HepG2 (cell line): Measurements from ENCODE around the gene U2AF1L4. TPM values are rescaled to one million over a fixed set of nuclear protein-coding genes. Genes with fewer than 3 reads are reported as not detected.

Experiments
- GPN1 ChIP-seq: sonication (generic); formaldehyde crosslinking; IDR thresholded peaks from 2 replicates; pipeline ENCODE4 v1.5.1; 2020; ENCODE audit warnings: missing genetic modification reagents, borderline replicate concordance
- HNRNPLL ChIP-seq: fragments of 200-400 bp; formaldehyde crosslinking; IDR thresholded peaks from 2 replicates; pipeline ENCODE4 v1.6.1; 2017; ENCODE audit warnings: mild to moderate bottlenecking, low read depth, low read length; ENCODE audit not compliant: poor library complexity, severe bottlenecking
- HOXD1 ChIP-seq: sonication (generic); formaldehyde crosslinking; IDR thresholded peaks from 2 replicates; pipeline ENCODE4 v1.5.0; 2020; ENCODE audit warnings: missing genetic modification reagents
- KDM5B ChIP-seq: sonication (generic); formaldehyde crosslinking; IDR thresholded peaks from 2 replicates; pipeline ENCODE4 v1.4.0; 2020; ENCODE audit warnings: missing genetic modification reagents, mild to moderate bottlenecking, borderline replicate concordance
- KLF9 ChIP-seq: IDR thresholded peaks from 2 replicates; pipeline ENCODE4 v1.6.1; 2016; ENCODE audit warnings: low read depth
- MYC ChIP-seq: sonication (generic); formaldehyde crosslinking; IDR thresholded peaks from 2 replicates; pipeline ENCODE4 v1.9.0; 2021; ENCODE audit warnings: missing genetic modification reagents, borderline replicate concordance
- NFE2L1 ChIP-seq: sonication (generic); formaldehyde crosslinking; IDR thresholded peaks from 2 replicates; pipeline ENCODE4 v1.4.0; 2020; ENCODE audit warnings: missing genetic modification reagents, mild to moderate bottlenecking, borderline replicate concordance
- NKX3-1 ChIP-seq: sonication (generic); formaldehyde crosslinking; IDR thresholded peaks from 2 replicates; pipeline ENCODE4 v1.5.0; 2020; ENCODE audit warnings: missing genetic modification reagents
- PAWR ChIP-seq: sonication (generic); formaldehyde crosslinking; IDR thresholded peaks from 2 replicates; pipeline ENCODE4 v1.4.0; 2020; ENCODE audit warnings: missing genetic modification reagents, mild to moderate bottlenecking, borderline replicate concordance
- SATB2 ChIP-seq: sonication (generic); formaldehyde crosslinking; IDR thresholded peaks from 2 replicates; pipeline ENCODE4 v1.5.0; 2020; ENCODE audit warnings: missing genetic modification reagents
- SMAD1 ChIP-seq: sonication (generic); formaldehyde crosslinking; IDR thresholded peaks from 2 replicates; pipeline ENCODE4 v1.4.0; 2020; ENCODE audit warnings: missing genetic modification reagents, low read depth, mild to moderate bottlenecking, borderline replicate concordance
- SRSF4 ChIP-seq: fragments of 200-400 bp; formaldehyde crosslinking; IDR thresholded peaks from one replicate; pipeline ENCODE4 v1.6.1; 2018; ENCODE audit warnings: mild to moderate bottlenecking, low read depth, low read length, moderate library complexity; ENCODE audit not compliant: poor library complexity, severe bottlenecking
- TEAD2 ChIP-seq: sonication (generic); formaldehyde crosslinking; IDR thresholded peaks from 2 replicates; pipeline ENCODE4 v1.9.0; 2021; ENCODE audit warnings: missing genetic modification reagents
- THYN1 ChIP-seq: sonication (generic); formaldehyde crosslinking; IDR thresholded peaks from 2 replicates; pipeline ENCODE4 v1.8.1; 2023; ENCODE audit warnings: low read depth, mild to moderate bottlenecking, moderate library complexity, missing genetic modification reagents, borderline replicate concordance
- ZMYM4 ChIP-seq: sonication (generic); formaldehyde crosslinking; IDR thresholded peaks from 2 replicates; pipeline ENCODE4 v1.8.1; 2023; ENCODE audit warnings: mild to moderate bottlenecking, missing genetic modification reagents
- ZNF460 ChIP-seq: sonication (generic); formaldehyde crosslinking; IDR thresholded peaks from 2 replicates; pipeline ENCODE4 v1.5.1; 2020; ENCODE audit warnings: missing genetic modification reagents, mild to moderate bottlenecking, borderline replicate concordance
- polyA plus RNA-seq, 8 experiments: library from polyadenylated mRNA; depleted of rRNA in 3 of 8; stranded (reverse) in 7 of 8; unstranded in 1 of 8; fragments of >200 nt; fragmentation: Illumina TruSeq in 4 of 8; extraction: Trizol in 4 of 8; gene quantifications; 2 replicates each; pipeline versions ENCODE4 v1.2.1 to v1.2.3, GENCODE V29; 2011 to 2016; ENCODE audit warnings: low read depth in 4 of 8, missing spikeins in 1 of 8, mixed read lengths in 1 of 8; ENCODE audit not compliant: insufficient read depth in 1 of 8
- total RNA-seq, 5 experiments: library from RNA; depleted of rRNA; stranded (reverse); fragments of >200 nt; fragmentation: Illumina TruSeq; extraction: Trizol; gene quantifications; 2 replicates each; pipeline ENCODE4 v1.2.3, GENCODE V29; 2016; ENCODE audit warnings: low read depth in 1 of 5
- TF ChIP-seq, protein P1 (sequence below): sonication (generic); formaldehyde crosslinking; IDR thresholded peaks from 2 replicates; pipeline ENCODE4 v1.5.0; 2020; ENCODE audit warnings: missing genetic modification reagents, mild to moderate bottlenecking, borderline replicate concordance
- TF ChIP-seq, protein P2 (sequence below): sonication (generic); formaldehyde crosslinking; conservative IDR thresholded peaks from 2 replicates; pipeline ENCODE4 v1.4.0; 2020; ENCODE audit warnings: mild to moderate bottlenecking, missing genetic modification reagents, moderate library complexity
- TF ChIP-seq, protein P3 (sequence below): fragments of 450-650 bp; IDR thresholded peaks from 2 replicates; pipeline ENCODE4 v1.6.1; 2016
- TF ChIP-seq, protein P4 (sequence below): sonication (generic); formaldehyde crosslinking; IDR thresholded peaks from 2 replicates; pipeline ENCODE4 v1.5.0; 2020; ENCODE audit warnings: missing genetic modification reagents

The U2AF1L4 gene
- total and polyA plus RNA-seq, 2 of the 13 experiments (the other 11 are each of a cell fraction or from before 2014, with no cell fraction given) = 7.9 to 15.4 TPM

DNA sequence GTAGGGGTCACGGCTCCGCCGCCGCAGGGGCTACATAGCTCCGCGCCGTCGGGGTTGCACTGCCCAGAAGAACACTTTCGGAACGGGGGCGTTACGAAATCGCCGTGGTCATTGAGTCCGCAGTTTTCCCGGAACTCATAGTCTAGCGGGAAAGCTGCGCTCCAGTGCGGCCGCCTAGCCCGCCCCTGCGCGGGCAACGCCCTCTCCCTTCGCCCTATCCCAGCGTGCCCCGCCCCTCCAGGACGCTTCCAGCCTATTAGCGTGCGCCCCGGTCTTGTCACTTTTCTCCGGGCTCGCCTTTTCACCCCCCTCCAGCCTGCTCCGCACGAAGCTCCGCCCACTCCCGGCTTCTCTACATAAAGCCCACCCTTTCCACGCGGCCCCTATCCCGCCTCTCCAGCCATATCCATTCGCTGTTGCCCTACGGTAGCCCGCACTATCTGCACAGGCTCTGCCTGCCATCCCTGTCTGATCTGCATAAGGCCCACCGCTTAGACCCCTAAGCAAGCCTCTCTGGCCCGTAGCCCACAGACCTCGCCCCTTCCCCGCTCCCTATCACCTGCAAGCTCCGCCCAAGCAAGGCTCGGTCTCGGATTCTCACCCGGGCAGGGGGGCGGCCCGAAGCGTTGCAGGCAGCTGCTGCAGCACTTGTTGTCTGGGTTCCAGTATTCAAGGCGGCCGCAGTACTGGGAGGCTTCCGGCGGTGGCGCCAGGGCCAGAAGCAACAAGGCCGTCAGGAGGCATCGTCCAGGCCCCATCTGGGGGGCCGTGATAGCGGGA, 4.6 kb downstream of the U2AF1L4 start (continued):
- TF ChIP-seq, protein P1, sequence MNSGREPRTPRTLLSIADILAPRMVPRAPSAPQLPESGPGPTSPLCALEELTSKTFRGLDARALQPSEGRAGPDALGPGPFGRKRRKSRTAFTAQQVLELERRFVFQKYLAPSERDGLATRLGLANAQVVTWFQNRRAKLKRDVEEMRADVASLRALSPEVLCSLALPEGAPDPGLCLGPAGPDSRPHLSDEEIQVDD (CRISPR knock-in tag) = no peak
- no peak for TF ChIP-seq PAWR (CRISPR knock-in tag)
- TF ChIP-seq KDM5B (CRISPR knock-in tag) = 0 out of 2 replicates have a peak, but pooled peaks have one; percentile 8
- no peak for TF ChIP-seq GPN1 (CRISPR knock-in tag)
- no peak for TF ChIP-seq KLF9 (CRISPR knock-in tag)
- TF ChIP-seq ZMYM4 (CRISPR knock-in tag) = peak; percentile 63
- TF ChIP-seq, protein P2, sequence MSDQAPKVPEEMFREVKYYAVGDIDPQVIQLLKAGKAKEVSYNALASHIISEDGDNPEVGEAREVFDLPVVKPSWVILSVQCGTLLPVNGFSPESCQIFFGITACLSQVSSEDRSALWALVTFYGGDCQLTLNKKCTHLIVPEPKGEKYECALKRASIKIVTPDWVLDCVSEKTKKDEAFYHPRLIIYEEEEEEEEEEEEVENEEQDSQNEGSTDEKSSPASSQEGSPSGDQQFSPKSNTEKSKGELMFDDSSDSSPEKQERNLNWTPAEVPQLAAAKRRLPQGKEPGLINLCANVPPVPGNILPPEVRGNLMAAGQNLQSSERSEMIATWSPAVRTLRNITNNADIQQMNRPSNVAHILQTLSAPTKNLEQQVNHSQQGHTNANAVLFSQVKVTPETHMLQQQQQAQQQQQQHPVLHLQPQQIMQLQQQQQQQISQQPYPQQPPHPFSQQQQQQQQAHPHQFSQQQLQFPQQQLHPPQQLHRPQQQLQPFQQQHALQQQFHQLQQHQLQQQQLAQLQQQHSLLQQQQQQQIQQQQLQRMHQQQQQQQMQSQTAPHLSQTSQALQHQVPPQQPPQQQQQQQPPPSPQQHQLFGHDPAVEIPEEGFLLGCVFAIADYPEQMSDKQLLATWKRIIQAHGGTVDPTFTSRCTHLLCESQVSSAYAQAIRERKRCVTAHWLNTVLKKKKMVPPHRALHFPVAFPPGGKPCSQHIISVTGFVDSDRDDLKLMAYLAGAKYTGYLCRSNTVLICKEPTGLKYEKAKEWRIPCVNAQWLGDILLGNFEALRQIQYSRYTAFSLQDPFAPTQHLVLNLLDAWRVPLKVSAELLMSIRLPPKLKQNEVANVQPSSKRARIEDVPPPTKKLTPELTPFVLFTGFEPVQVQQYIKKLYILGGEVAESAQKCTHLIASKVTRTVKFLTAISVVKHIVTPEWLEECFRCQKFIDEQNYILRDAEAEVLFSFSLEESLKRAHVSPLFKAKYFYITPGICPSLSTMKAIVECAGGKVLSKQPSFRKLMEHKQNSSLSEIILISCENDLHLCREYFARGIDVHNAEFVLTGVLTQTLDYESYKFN (CRISPR knock-in tag) = peak; percentile 41
- TF ChIP-seq MYC (CRISPR knock-in tag) = peak; percentile 74; the same call in 1 of the 2 replicates
- 0 out of 2 replicates have a peak, but pooled peaks have one; percentile 67 for TF ChIP-seq SATB2 (CRISPR knock-in tag)
- peak; percentile 96 for TF ChIP-seq HNRNPLL
- TF ChIP-seq, protein P3, sequence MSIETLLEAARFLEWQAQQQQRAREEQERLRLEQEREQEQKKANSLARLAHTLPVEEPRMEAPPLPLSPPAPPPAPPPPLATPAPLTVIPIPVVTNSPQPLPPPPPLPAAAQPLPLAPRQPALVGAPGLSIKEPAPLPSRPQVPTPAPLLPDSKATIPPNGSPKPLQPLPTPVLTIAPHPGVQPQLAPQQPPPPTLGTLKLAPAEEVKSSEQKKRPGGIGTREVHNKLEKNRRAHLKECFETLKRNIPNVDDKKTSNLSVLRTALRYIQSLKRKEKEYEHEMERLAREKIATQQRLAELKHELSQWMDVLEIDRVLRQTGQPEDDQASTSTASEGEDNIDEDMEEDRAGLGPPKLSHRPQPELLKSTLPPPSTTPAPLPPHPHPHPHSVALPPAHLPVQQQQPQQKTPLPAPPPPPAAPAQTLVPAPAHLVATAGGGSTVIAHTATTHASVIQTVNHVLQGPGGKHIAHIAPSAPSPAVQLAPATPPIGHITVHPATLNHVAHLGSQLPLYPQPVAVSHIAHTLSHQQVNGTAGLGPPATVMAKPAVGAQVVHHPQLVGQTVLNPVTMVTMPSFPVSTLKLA = peak; percentile 57
- no peak for TF ChIP-seq TEAD2 (CRISPR knock-in tag)
- no peak for TF ChIP-seq SRSF4
- peak; percentile 68; the same call in 1 of the 2 replicates for TF ChIP-seq NFE2L1 (CRISPR knock-in tag)
- TF ChIP-seq NKX3-1 (CRISPR knock-in tag) = no peak
- TF ChIP-seq THYN1 = no peak
- TF ChIP-seq, protein P4, sequence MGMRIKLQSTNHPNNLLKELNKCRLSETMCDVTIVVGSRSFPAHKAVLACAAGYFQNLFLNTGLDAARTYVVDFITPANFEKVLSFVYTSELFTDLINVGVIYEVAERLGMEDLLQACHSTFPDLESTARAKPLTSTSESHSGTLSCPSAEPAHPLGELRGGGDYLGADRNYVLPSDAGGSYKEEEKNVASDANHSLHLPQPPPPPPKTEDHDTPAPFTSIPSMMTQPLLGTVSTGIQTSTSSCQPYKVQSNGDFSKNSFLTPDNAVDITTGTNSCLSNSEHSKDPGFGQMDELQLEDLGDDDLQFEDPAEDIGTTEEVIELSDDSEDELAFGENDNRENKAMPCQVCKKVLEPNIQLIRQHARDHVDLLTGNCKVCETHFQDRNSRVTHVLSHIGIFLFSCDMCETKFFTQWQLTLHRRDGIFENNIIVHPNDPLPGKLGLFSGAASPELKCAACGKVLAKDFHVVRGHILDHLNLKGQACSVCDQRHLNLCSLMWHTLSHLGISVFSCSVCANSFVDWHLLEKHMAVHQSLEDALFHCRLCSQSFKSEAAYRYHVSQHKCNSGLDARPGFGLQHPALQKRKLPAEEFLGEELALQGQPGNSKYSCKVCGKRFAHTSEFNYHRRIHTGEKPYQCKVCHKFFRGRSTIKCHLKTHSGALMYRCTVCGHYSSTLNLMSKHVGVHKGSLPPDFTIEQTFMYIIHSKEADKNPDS = no peak
- TF ChIP-seq SMAD1 = no peak; the same call in 1 of the 2 replicates
- TF ChIP-seq ZNF460 (CRISPR knock-in tag) = no peak
- no peak for TF ChIP-seq HOXD1
